GM12864 (cell line): ENCODE data around the gene CCDC61.

Experiments used
- DNase-seq: peaks from one replicate; pipeline ENCODE4 v3.0.0-alpha.2; 2011; ENCODE audit warnings: low read depth
- H3K4me3 ChIP-seq: 2 replicates; pipeline ENCODE4 v1.5.1; 2011; ENCODE audit warnings: mild to moderate bottlenecking, low read depth, low read length, control low read depth
- CTCF ChIP-seq: IDR thresholded peaks from 2 replicates; pipeline ENCODE4 v1.5.1; 2011; ENCODE audit warnings: low read depth, mild to moderate bottlenecking, moderate library complexity, low read length, control low read depth, inconsistent platforms; ENCODE audit errors: missing control alignments

CCDC61 gene

GRCh38 chr19:46056536-46056935 lies 61.3 kb downstream of the CCDC61 start:
- TF ChIP-seq CTCF: no peak
- no peak overlapping the region for H3K4me3 ChIP-seq
- DNase-seq: no peak

- no peak for DNase-seq
- no peak for TF ChIP-seq CTCF
- no peak overlapping the region for H3K4me3 ChIP-seq
Measured at GRCh38 chr19:46058778-46059177, 63.5 kb downstream of the CCDC61 start.

- no peak for TF ChIP-seq CTCF
- no peak for DNase-seq
- H3K4me3 ChIP-seq: no peak overlapping the region
Measured at GRCh38 chr19:46060012-46060411, 64.7 kb downstream of the CCDC61 start.

- no peak overlapping the region for H3K4me3 ChIP-seq
- DNase-seq: no peak
- no peak for TF ChIP-seq CTCF
Measured at GRCh38 chr19:46063201-46063600, 67.9 kb downstream of the CCDC61 start.

- no peak overlapping the region for H3K4me3 ChIP-seq
- no peak for TF ChIP-seq CTCF
- no peak for DNase-seq
Measured at GRCh38 chr19:46065486-46066071, 70.3 kb downstream of the CCDC61 start.

- H3K4me3 ChIP-seq: no peak overlapping the region
- no peak for DNase-seq
- no peak for TF ChIP-seq CTCF
Measured at GRCh38 chr19:46066471-46066870, 71.2 kb downstream of the CCDC61 start.

- no peak for TF ChIP-seq CTCF
- no peak overlapping the region for H3K4me3 ChIP-seq
- DNase-seq: no peak
Measured at GRCh38 chr19:46067691-46068090, 72.4 kb downstream of the CCDC61 start.
